Activated T-cell treated with anti-CD3 and anti-CD28 coated beads, Interleukin-2, amount 50 U/mL, for 48 hours (primary cell): ENCODE measurements around the gene BMP5.

Experiments used
- DNase-seq, 2 experiments: peaks; one replicate each; pipeline ENCODE4 v3.0.0-alpha.2; 2020

BMP5 gene

GRCh38 chr6:55870181-55870813, 5.1 kb downstream of the BMP5 start:
- DNase-seq: no peak

- DNase-seq: no peak
Observed at GRCh38 chr6:55869674-55870073, 5.7 kb downstream of the BMP5 start.

GRCh38 chr6:55868771-55869479, 6.5 kb downstream of the BMP5 start:
- DNase-seq: peak in 1 of 2 experiments; percentile 18

- no peak for DNase-seq
Observed at GRCh38 chr6:55868176-55868575, 7.2 kb downstream of the BMP5 start.

- no peak for DNase-seq
Observed at GRCh38 chr6:55866128-55866527, 9.3 kb downstream of the BMP5 start.

- no peak for DNase-seq
Observed at GRCh38 chr6:55853008-55854001, 22.1 kb downstream of the BMP5 start.

- no peak for DNase-seq
Observed at GRCh38 chr6:55841341-55841740, 34.0 kb downstream of the BMP5 start.

- DNase-seq: no peak
Observed at GRCh38 chr6:55839080-55839479, 36.3 kb downstream of the BMP5 start.

GRCh38 chr6:55836945-55837344, 38.4 kb downstream of the BMP5 start:
- DNase-seq: no peak

- DNase-seq: no peak
Observed at GRCh38 chr6:55836481-55836880, 38.9 kb downstream of the BMP5 start.

GRCh38 chr6:55835220-55835619, 40.2 kb downstream of the BMP5 start:
- DNase-seq: no peak

- no peak for DNase-seq
Observed at GRCh38 chr6:55833284-55833683, 42.1 kb downstream of the BMP5 start.

GRCh38 chr6:55827818-55828522, 47.4 kb downstream of the BMP5 start:
- DNase-seq: no peak

GRCh38 chr6:55826941-55827340, 48.4 kb downstream of the BMP5 start:
- no peak for DNase-seq

GRCh38 chr6:55825402-55826051, 49.9 kb downstream of the BMP5 start:
- DNase-seq: no peak

- DNase-seq: no peak
Observed at GRCh38 chr6:55822815-55823214, 52.6 kb downstream of the BMP5 start.

GRCh38 chr6:55822005-55822404, 53.4 kb downstream of the BMP5 start:
- DNase-seq: no peak

- DNase-seq: no peak
Observed at GRCh38 chr6:55820696-55821095, 54.7 kb downstream of the BMP5 start.

GRCh38 chr6:55819811-55820210, 55.6 kb downstream of the BMP5 start:
- DNase-seq: no peak

GRCh38 chr6:55818482-55818881, 56.9 kb downstream of the BMP5 start:
- DNase-seq: no peak

- DNase-seq: no peak
Observed at GRCh38 chr6:55812509-55812908, 62.9 kb downstream of the BMP5 start.

- DNase-seq: no peak
Observed at GRCh38 chr6:55811074-55811473, 64.3 kb downstream of the BMP5 start.
